ENCODE data around the gene SNAP25.

The SNAP25 gene
- long read RNA-seq, result 0 reads

GRCh38 chr20:10218536-10219451, at the start of gene SNAP25:
Gene SNAP25 (plus strand): TSS chr20:10218830. CDS start chr20:10275492, 56,662 bp downstream.
- peak; percentile 11 to 23 for DNase-seq (ENCODE audit: low read depth in 1 of 2, low spot score in 1 of 2)
- no peak within 1 kb of the TSS for H3K4me3 ChIP-seq (replicated peaks; ENCODE audit: insufficient read depth, low read length)
- H3K27me3 ChIP-seq (ENCODE audit: insufficient read depth, poor library complexity, severe bottlenecking), result peaks cover 27% of the 10 kb centered on the region
- no peak within 1 kb of the TSS for H3K27ac ChIP-seq (replicated peaks)
- TF ChIP-seq POLR2AphosphoS5 (IDR thresholded peaks at IDR 0.05; ENCODE audit: low read depth) (no peak), GABPA (IDR thresholded peaks at IDR 0.05; ENCODE audit: low read depth) (no peak), REST (IDR thresholded peaks at IDR 0.05; ENCODE audit: insufficient replicate concordance, low read depth) (no peak), SPI1 (IDR thresholded peaks at IDR 0.05; ENCODE audit: borderline replicate concordance, low read depth) (no peak)
- TF ChIP-seq, protein P1, sequence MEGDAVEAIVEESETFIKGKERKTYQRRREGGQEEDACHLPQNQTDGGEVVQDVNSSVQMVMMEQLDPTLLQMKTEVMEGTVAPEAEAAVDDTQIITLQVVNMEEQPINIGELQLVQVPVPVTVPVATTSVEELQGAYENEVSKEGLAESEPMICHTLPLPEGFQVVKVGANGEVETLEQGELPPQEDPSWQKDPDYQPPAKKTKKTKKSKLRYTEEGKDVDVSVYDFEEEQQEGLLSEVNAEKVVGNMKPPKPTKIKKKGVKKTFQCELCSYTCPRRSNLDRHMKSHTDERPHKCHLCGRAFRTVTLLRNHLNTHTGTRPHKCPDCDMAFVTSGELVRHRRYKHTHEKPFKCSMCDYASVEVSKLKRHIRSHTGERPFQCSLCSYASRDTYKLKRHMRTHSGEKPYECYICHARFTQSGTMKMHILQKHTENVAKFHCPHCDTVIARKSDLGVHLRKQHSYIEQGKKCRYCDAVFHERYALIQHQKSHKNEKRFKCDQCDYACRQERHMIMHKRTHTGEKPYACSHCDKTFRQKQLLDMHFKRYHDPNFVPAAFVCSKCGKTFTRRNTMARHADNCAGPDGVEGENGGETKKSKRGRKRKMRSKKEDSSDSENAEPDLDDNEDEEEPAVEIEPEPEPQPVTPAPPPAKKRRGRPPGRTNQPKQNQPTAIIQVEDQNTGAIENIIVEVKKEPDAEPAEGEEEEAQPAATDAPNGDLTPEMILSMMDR (IDR thresholded peaks at IDR 0.05; ENCODE audit: insufficient read depth, low read length), result no peak

GRCh38 chr20:10169752-10170151, 48.9 kb upstream of the SNAP25 start:
- H3K4me3 ChIP-seq (replicated peaks; ENCODE audit: insufficient read depth, low read length), result no peak overlapping the region
- DNase-seq (ENCODE audit: low read depth in 1 of 2, low spot score in 1 of 2), result no peak
- TF ChIP-seq REST (IDR thresholded peaks at IDR 0.05; ENCODE audit: insufficient replicate concordance, low read depth) (no peak), SPI1 (IDR thresholded peaks at IDR 0.05; ENCODE audit: borderline replicate concordance, low read depth) (no peak), POLR2AphosphoS5 (IDR thresholded peaks at IDR 0.05; ENCODE audit: low read depth) (no peak), GABPA (IDR thresholded peaks at IDR 0.05; ENCODE audit: low read depth) (no peak)
- TF ChIP-seq, protein P1 (IDR thresholded peaks at IDR 0.05; ENCODE audit: insufficient read depth, low read length), result no peak
- H3K27ac ChIP-seq (replicated peaks), result no peak overlapping the region
- peaks cover 12% of the 10 kb centered on the region for H3K27me3 ChIP-seq (ENCODE audit: insufficient read depth, poor library complexity, severe bottlenecking)

- Histone ChIP-seq H3K27me3 (ENCODE audit: insufficient read depth, poor library complexity, severe bottlenecking) (peaks cover 12% of the 10 kb centered on the region), H3K27ac (replicated peaks) (no peak overlapping the region), H3K4me3 (replicated peaks; ENCODE audit: insufficient read depth, low read length) (no peak overlapping the region)
- no peak for DNase-seq (ENCODE audit: low read depth in 1 of 2, low spot score in 1 of 2)
- TF ChIP-seq SPI1 (IDR thresholded peaks at IDR 0.05; ENCODE audit: borderline replicate concordance, low read depth), result no peak
- TF ChIP-seq, protein P1 (IDR thresholded peaks at IDR 0.05; ENCODE audit: insufficient read depth, low read length), result no peak
- no peak for TF ChIP-seq POLR2AphosphoS5 (IDR thresholded peaks at IDR 0.05; ENCODE audit: low read depth)
- TF ChIP-seq GABPA (IDR thresholded peaks at IDR 0.05; ENCODE audit: low read depth), result no peak
- TF ChIP-seq REST (IDR thresholded peaks at IDR 0.05; ENCODE audit: insufficient replicate concordance, low read depth), result no peak
Measured at GRCh38 chr20:10170261-10170660, 48.4 kb upstream of the SNAP25 start.

Measured in HL-60 (cell line).